HEK293T (cell line): ENCODE results near the gene CBFA2T2.

Experiments
- CTCF ChIA-PET: fragments of 350-600 bp; formaldehyde crosslinking; extraction: SDS; loops from one replicate; lab custom pipeline; 2021; ENCODE audit warnings: antibody characterized with exemption, inconsistent platforms; lab: Yijun Ruan, JAX
- POLR2A ChIA-PET: fragments of 350-600 bp; formaldehyde crosslinking; extraction: SDS; loops from one replicate; lab custom pipeline; 2020; ENCODE audit warnings: antibody characterized with exemption, inconsistent platforms; lab: Yijun Ruan, JAX
- DNase-seq: peaks from one replicate; pipeline ENCODE4 v3.0.0; 2012; ENCODE audit warnings: mixed read lengths; ENCODE audit errors: extremely low spot score
- ARNT ChIP-seq: fragments of 450-650 bp; IDR thresholded peaks from 2 replicates; pipeline ENCODE4 v1.6.1; 2017; ENCODE audit warnings: mild to moderate bottlenecking
- BHLHE40 ChIP-seq: fragments of 450-650 bp; IDR thresholded peaks from 2 replicates; pipeline ENCODE4 v1.6.1; 2016; ENCODE audit warnings: mild to moderate bottlenecking, moderate library complexity, borderline replicate concordance
- CTBP1 ChIP-seq: fragments of 450-650 bp; IDR thresholded peaks from 2 replicates; pipeline ENCODE4 v1.6.1; 2016; ENCODE audit warnings: borderline replicate concordance
- ELF4 ChIP-seq: fragments of 450-650 bp; IDR thresholded peaks from 2 replicates; pipeline ENCODE4 v1.6.1; 2017; ENCODE audit warnings: antibody characterized with exemption
- FOXA1 ChIP-seq: fragments of 450-650 bp; IDR thresholded peaks from 2 replicates; pipeline ENCODE4 v1.6.1; 2016; ENCODE audit warnings: mild to moderate bottlenecking
- FOXK2 ChIP-seq: fragments of 450-650 bp; IDR thresholded peaks from 2 replicates; pipeline ENCODE4 v1.6.1; 2016; ENCODE audit warnings: mild to moderate bottlenecking
- FOXM1 ChIP-seq: fragments of 450-650 bp; IDR thresholded peaks from 2 replicates; pipeline ENCODE4 v1.6.1; 2017; ENCODE audit warnings: mild to moderate bottlenecking, borderline replicate concordance
- HDGF ChIP-seq: fragments of 450-650 bp; IDR thresholded peaks from 2 replicates; pipeline ENCODE4 v1.6.1; 2017; ENCODE audit warnings: antibody characterized with exemption, borderline replicate concordance
- L3MBTL2 ChIP-seq: fragments of 450-650 bp; conservative IDR thresholded peaks from 2 replicates; pipeline ENCODE4 v1.6.1; 2016; ENCODE audit warnings: mild to moderate bottlenecking
- LEF1 ChIP-seq: fragments of 450-650 bp; IDR thresholded peaks from 2 replicates; pipeline ENCODE4 v1.6.1; 2017; ENCODE audit warnings: mild to moderate bottlenecking, borderline replicate concordance
- NFRKB ChIP-seq: fragments of 450-650 bp; IDR thresholded peaks from 2 replicates; pipeline ENCODE4 v1.6.1; 2016; ENCODE audit warnings: mild to moderate bottlenecking, moderate library complexity
- PKNOX1 ChIP-seq: fragments of 450-650 bp; IDR thresholded peaks from 2 replicates; pipeline ENCODE4 v1.6.1; 2016
- SP1 ChIP-seq: fragments of 450-650 bp; IDR thresholded peaks from 2 replicates; pipeline ENCODE4 v1.6.1; 2017
- SUZ12 ChIP-seq: fragments of 450-650 bp; IDR thresholded peaks from 2 replicates; pipeline ENCODE4 v1.6.1; 2016; ENCODE audit warnings: mild to moderate bottlenecking
- TARDBP ChIP-seq: fragments of 450-650 bp; IDR thresholded peaks from 2 replicates; pipeline ENCODE4 v1.6.1; 2016
- ZNF384 ChIP-seq: fragments of 450-650 bp; IDR thresholded peaks from 2 replicates; pipeline ENCODE4 v1.6.1; 2016

Gene CBFA2T2

DNA sequence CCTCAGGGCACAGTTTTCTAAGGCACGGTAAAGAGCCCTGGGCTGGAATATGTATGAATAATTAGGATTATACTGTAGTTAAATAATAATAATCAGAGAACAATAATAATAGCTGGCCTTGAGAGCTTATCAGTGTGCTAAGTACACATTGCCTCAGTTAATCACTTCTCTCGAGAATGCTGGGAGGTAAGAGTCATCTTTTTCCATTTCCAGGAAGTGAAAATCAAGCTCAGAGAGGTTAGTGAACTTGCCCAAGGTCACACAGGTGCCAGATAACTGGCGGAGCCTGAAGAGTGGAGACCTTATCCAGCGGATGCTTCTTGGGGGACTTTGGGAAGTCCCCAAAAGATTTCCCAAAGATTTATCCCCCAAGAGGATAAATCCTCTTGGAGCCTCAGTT lies 19.4 kb upstream of the CBFA2T2 start:
- no peak for TF ChIP-seq ARNT
- no peak for TF ChIP-seq HDGF
- no peak for TF ChIP-seq ELF4
- TF ChIP-seq PKNOX1 = no peak
- TF ChIP-seq FOXA1 = no peak
- TF ChIP-seq FOXK2 = no peak
- no peak for TF ChIP-seq TARDBP
- TF ChIP-seq LEF1 = no peak
- no peak for TF ChIP-seq L3MBTL2
- TF ChIP-seq ZNF384 = no peak
- no peak for TF ChIP-seq SP1
- ChIA-PET CTCF (no interaction called here), POLR2A (interaction anchor here (2.4 kb wide), 1 partner anchor 19 kb away, joined by 15 read pairs; the partner anchor contains the start of gene CBFA2T2)
- DNase-seq = no peak

GRCh38 chr20:33470866-33471265 lies 19.0 kb upstream of the CBFA2T2 start:
- POLR2A ChIA-PET = interaction anchor here (2.4 kb wide), 1 partner anchor 19 kb away, joined by 15 read pairs; the partner anchor contains the start of gene CBFA2T2
- CTCF ChIA-PET = no interaction called here
- no peak for DNase-seq
- TF ChIP-seq LEF1 (no peak), TARDBP (no peak), PKNOX1 (no peak), BHLHE40 (no peak), FOXK2 (no peak), ARNT (no peak), ELF4 (no peak), HDGF (no peak), SP1 (no peak), L3MBTL2 (no peak), ZNF384 (no peak), NFRKB (no peak), SUZ12 (no peak), FOXA1 (no peak), CTBP1 (no peak), FOXM1 (no peak)

DNA sequence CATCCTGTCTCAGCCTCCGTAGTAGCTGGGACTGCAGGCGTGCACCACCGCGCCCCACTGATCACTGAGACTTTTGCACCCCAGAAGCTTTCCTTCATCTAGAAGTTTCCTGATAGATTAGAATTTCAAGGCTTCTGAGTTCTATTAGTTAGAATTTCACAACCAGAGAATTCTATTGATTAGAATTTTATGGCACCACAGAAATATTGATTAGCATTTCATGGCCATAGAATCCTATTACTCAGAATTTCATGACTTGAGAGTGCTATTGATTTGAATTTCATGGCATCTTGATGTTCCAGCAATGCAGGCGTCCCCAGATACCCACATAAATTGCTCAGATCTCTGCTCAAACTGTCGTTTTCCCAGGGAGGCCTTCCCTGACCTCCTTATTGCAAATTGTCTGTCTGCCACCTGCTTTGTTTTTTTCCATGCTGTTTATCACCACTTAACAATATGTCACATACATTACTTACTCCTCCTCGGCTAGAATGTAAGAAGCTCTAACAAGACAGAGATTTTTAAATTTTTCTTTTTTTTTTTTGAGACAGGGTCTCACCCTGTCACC lies 16.9 kb upstream of the CBFA2T2 start:
- TF ChIP-seq ZNF384 = no peak
- no peak for TF ChIP-seq TARDBP
- TF ChIP-seq PKNOX1 = no peak
- ChIA-PET CTCF (no interaction called here), POLR2A (no interaction called here)
- DNase-seq = no peak

DNA sequence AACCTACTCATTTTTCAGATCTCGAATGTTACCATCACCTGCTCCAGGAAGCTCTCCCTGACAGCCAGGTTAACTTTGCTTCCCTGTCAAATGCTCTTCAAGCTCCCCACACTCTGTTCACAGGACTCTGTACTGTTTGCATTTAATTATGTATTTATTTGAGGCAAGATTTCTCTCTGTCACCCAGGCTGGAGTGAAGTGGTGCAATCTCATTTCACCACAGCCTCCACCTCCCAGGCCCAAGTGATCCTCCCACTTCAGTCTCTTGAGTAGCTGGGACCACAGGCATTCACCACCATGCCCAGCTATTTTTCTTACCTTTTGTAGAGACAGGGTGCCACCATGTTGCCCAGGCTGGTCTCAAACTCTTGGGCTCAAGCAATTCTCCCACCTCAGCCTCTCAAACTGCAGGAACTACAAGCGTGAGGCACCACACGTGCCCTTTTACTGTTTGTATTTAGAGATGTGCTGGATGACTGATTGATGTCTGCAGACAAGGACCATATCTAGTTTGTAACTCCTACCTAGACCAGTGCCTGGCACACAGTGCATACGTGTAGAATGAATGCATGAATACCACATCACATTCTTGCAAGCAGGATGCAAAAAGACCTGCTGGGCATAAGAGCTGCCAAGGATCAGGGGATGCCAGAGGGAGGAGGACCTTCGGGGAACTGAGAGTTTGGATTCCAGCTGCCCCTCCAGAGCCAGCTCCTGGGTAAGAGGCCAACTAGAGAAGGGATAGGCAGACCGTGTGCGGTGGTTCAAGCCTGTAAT lies 15.6 kb upstream of the CBFA2T2 start:
- no peak for DNase-seq
- no peak for TF ChIP-seq LEF1
- TF ChIP-seq SP1 = no peak
- TF ChIP-seq TARDBP = no peak
- TF ChIP-seq PKNOX1 = no peak
- no peak for TF ChIP-seq SUZ12
- no peak for TF ChIP-seq HDGF
- no peak for TF ChIP-seq NFRKB
- TF ChIP-seq ELF4 = no peak
- TF ChIP-seq FOXM1 = no peak
- no peak for TF ChIP-seq L3MBTL2
- TF ChIP-seq CTBP1 = no peak
- no peak for TF ChIP-seq BHLHE40
- TF ChIP-seq ARNT = no peak
- CTCF ChIA-PET = no interaction called here
- POLR2A ChIA-PET = interaction anchor here (3.6 kb wide), 1 partner anchor 16 kb away, joined by 24 read pairs; the partner anchor contains the start of gene CBFA2T2

- ChIA-PET POLR2A (interaction anchor here (3.6 kb wide), 1 partner anchor 15 kb away, joined by 24 read pairs; the partner anchor contains the start of gene CBFA2T2), CTCF (no interaction called here)
- no peak for DNase-seq
- TF ChIP-seq ELF4 = no peak
- TF ChIP-seq HDGF = no peak
- no peak for TF ChIP-seq ARNT
- no peak for TF ChIP-seq PKNOX1
- no peak for TF ChIP-seq LEF1
- TF ChIP-seq FOXA1 = no peak
- no peak for TF ChIP-seq ZNF384
- no peak for TF ChIP-seq SP1
- TF ChIP-seq CTBP1 = no peak
Measured at GRCh38 chr20:33474963-33475362, 14.9 kb upstream of the CBFA2T2 start.
